MM.1S (cell line): ENCODE results near the gene FCHSD2.

Source experiments
- EZH2 ChIP-seq: fragments of 300-600 bp; sonication (generic); optimal IDR thresholded peaks from 2 replicates; pipeline ENCODE3; 2017; ENCODE audit warnings: low read depth, mild to moderate bottlenecking, antibody characterized with exemption, low read length, mixed read lengths
- EZH2phosphoT487 ChIP-seq: fragments of 300-600 bp; sonication (generic); IDR thresholded peaks from 2 replicates; pipeline ENCODE4 v1.6.1; 2018; ENCODE audit warnings: antibody characterized with exemption, low read length

DNA sequence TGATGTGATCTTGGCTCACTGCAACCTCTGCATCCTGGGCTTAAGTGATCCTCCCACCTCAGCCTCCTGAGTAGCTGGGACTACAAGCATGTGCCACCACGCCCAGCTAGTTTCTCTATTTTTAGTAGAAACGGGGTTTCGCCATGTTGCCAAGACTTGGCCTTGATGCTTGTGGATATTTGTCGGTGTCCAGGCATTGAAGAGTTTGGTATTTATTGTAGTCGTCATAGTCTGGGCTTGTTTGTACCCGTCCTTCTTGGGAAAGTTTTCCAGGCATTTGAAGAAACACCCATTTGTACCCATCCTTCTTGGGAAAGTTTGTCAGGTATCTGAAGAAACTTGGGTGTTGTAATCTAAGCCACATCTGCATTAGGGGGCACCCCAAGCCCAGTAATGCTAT, 28.7 kb downstream of the FCHSD2 start:
- no peak for TF ChIP-seq EZH2
- TF ChIP-seq EZH2phosphoT487, result no peak
